CD4-positive, alpha-beta T cell treated with Interleukin-4 for 1 hour (primary cell): ENCODE measurements around the gene SLFNL1.

Experiments
- DNase-seq, 2 donors: peaks; one replicate each; pipeline ENCODE4 v3.0.0-alpha.2; 2020 to 2022

The SLFNL1 gene

GRCh38 chr1:41021526-41022308 lies at the start of gene SLFNL1:
TSS of gene SLFNL1 (minus strand) at chr1:41021725. CDS start at chr1:41020660, 1,065 bp downstream.
- DNase-seq: no peak

GRCh38 chr1:41056907-41057306 lies 35.4 kb upstream of the SLFNL1 start:
- DNase-seq: no peak

- no peak for DNase-seq
Measured at GRCh38 chr1:41053316-41053715, 31.8 kb upstream of the SLFNL1 start.

DNA sequence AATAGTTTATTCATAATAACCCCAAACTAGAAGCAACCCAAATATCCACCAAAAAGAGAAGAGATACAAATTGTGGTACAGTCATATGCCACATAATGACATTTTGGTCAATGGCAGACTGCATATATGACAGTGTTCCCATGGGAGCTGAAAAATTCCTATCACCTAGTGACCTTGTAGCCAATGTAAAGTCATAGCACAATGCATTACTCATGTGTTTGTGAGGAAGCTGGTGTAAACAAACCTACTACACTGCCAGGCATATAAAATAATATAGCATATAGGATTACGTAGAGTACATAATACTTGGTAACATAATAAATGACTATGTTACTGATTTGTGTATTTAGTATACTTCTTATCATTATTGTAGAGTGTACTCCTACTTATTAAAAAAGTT lies 29.5 kb upstream of the SLFNL1 start:
- no peak for DNase-seq

GRCh38 chr1:41048540-41048939 lies 27.0 kb upstream of the SLFNL1 start:
- DNase-seq: no peak

DNA sequence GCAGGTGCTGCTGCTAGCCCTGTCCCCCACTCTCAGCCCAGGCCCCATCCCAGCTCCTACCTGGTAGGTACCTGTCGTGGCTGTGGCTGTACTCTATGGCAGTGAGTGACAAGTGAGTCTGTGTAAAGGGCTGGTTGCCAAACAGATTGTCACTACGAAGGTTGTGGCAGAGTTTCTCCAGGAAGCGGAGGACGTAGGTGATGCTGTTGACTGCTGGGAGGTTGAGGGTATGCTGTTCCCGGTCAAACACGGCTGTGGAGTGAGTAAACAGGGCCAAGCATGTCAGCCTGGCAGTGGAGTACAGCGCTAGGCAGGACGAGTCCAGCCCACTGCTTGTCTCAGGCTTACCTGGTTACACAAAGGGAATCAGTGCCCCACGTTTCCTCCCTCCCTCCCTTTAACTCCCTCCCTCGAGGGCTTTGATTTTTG lies 24.8 kb upstream of the SLFNL1 start:
- DNase-seq: no peak

GRCh38 chr1:41045740-41046139 lies 24.2 kb upstream of the SLFNL1 start:
- DNase-seq: no peak

DNA sequence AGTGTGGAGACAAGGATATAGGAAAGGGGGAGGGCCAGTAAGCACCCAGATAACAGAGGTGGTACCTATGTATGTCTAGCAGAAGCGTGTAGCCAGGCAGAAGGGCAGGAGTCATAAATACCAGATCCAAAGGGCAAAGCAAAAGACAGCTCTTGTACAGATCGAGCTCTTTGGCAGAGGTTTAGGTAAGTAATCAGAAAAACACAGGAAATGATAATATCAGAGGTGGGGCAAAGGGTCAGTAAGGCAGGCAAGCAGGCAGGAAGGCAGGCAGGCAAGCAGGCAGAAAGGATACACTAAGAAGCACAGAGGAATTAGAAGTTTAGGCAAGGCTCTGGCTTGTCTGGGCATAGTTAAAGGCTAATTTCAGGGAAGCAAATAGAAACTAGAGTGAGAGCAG lies 22.7 kb upstream of the SLFNL1 start:
- DNase-seq: peak in 1 of 2 donors; percentile 3

DNA sequence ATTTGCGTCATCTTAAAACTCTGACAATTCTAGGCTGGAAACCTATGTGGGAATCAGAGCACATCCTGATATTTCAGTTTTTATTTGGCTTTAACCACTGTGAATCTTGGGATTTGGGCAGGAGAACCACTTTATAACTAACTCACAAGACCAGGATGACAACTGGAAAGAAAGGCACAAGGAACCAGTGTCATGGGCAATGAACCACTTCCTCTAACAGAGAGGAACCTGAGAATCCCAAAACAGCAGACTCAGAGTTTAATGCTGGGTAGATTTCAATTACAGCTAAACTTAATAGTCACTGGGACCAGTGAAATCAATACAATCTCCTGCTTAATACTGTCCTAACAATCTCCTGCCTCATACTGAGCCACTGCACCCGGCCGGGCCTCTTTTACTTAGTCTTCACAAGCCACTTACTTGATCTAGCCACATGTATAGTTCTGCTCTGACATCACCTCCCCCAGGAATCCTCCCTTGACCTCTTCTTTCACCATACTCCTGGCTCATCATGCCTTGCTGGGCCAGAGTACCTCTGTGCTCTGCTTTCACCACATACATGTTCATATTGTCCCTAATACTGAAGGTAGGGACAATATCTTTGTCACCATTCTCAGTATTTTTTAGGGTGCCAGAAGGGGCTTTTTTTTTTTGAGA lies 20.2 kb upstream of the SLFNL1 start:
- DNase-seq: no peak

GRCh38 chr1:41038110-41038509 lies 16.6 kb upstream of the SLFNL1 start:
- no peak for DNase-seq

DNA sequence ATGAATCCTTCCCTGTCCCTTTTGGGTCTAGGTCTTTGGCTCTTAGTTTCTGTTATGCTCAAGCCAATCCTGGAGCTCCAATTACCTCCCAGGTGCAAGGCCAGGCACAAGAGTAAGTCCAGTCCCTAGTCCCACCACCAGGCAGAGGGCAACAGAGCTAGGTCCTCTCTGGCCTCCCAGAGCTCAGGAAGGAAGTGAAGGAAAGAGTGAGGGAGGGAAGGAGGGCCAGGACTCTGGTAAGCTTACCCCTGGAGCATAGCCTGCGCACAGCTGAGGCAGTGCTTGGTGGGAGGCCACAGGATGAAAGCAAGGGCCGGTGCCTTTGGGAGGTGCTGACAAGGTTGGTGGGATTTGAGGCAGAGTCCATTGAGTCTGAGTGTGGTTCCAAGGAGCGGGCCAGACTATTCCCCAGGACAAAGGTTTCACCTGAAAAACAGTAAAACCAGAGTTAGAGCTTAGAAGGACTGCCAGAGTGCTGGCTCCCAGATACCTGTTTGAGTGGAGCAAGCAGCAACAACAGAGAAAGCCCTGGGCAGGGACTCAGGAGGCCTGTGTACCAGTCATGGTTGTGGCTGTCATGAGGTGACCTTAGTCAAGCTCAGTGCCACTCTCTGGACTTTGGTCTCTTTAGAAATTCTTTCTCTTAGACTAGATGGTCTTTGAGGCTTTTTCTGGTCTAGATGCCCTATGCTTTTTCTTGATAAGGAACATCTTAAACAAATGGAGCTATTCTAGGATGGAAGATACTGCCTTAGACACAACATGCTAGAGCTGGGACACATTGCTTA lies 15.8 kb upstream of the SLFNL1 start:
- no peak for DNase-seq

GRCh38 chr1:41033272-41033671 lies 11.7 kb upstream of the SLFNL1 start:
- DNase-seq: no peak

GRCh38 chr1:41032147-41032546 lies 10.6 kb upstream of the SLFNL1 start:
- DNase-seq: no peak

GRCh38 chr1:41030872-41031616 lies 9.5 kb upstream of the SLFNL1 start:
- no peak for DNase-seq

DNA sequence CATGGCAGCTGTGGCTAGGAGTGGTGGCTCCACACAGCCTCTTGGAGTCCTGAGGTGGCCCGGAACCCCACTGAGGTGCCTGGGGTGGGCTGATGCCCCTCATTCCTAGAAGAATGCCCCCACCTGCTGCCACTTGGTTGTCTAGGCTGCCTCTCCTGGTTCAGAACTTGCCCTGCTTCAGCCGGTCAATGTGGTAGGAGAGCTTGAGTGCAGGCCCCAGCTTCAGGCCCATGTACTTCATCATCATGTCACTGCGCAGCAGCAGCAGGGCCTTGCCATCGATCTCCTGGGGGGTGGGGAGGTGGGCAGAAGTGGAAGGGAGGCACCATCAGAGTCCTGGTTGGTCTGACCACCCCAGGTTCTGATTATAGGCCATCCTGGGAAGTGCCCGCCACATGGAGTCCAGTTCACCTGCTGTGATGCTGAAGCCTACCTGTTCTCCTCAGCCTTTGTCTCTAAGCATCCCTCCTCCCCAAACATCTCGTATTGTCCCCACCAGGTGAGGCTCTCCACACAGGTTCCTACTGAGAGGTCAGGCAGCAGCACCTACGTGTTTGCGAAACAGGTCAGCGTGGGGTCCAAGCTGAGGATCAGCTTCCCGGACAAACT lies 6.6 kb upstream of the SLFNL1 start:
- no peak for DNase-seq

DNA sequence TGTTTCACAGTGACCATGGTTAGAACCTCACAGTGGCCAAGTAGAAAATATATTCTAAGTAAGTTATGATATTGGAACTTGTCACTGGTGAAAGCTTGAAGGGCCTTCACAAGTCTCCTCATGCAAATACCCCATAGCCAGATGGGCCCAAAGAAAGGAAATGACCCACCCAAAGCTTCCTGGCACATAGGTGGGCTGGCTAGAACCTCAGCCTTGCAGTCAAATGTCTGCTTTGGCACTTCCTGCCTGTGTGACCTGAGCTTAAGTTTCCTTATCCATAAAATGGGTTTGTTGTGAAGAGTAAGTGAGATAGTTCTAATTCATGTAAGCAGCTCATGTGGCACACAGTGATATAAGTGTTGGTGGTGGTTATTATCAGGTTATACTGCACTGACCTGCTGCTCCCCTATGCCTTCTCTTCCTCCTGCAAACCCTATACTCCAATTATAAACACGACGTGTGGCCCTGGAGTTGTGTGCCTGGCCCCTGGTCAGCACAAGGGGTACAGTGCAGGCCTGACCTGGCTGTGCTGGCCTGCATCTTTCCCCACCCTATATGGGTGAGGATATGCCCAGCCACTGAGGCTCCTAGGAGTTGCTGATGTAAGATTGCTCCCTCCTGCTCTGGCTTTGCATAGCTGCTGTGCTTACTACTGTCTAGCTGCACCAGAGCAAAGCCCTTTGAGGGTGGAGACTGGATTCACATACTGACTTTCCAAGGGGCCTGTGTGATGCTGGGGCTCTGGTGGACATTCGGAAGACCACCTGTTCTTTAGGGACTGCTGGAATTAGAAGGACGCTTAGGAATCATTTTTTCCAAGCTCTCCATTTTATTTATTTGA lies 4.7 kb upstream of the SLFNL1 start:
- DNase-seq: no peak

DNA sequence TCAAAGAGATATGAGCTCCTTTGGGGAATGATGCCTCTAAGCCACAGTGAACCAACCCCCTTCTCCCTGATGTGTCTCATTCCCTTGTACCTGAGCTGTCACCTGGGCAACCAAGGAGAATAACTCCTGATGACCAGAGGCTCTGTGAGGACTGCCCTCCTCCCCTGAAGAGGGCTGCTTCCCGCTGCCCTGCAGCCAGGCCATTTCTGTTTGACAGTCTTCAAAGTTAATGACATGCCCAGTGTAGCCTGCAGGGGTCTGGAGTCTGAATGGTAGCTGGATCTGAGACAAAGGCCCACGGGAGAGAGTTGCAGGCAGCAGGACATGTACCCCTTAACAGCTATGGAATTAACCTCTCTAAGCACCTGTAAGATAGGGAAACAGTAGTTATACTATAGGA lies 3.4 kb upstream of the SLFNL1 start:
- no peak for DNase-seq

DNA sequence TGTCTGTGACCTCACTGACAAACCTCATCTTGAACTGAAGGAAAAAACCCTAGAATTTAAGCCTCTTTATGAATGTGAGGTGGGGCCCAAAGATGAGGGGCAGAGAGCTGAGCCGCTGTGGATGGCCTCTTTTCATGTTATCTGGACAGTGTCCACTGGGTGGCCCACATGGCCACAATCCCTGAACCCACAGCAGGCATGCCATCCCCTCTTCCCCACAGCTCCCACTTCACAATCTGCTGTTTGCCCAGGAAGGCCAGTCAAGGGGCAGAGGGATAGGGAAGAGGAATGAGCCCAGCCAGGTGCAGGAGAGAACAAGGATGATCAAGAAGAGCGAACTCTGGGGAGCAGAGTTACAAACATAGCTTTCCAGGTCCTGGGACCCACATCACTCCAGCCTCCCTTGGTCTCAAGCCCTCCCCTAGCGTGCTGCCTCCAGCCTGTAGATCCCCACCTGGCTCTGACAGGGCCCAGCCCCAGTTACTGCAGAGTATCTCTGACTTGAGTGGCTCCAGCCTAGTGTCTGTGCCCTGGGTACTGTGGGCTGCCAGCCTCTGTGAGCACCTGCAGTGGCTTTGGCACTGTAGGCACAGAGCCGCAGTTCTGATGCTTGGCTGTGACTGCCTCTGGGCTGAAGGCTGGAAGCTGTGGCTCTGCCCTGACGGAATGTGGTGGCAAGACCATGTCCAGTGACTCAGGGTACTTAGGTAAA lies 1.9 kb upstream of the SLFNL1 start:
- DNase-seq: no peak

GRCh38 chr1:41022424-41022823 lies 899 bp upstream of the SLFNL1 start:
- no peak for DNase-seq

GRCh38 chr1:41020654-41021053 lies 871 bp downstream of the SLFNL1 start:
- no peak for DNase-seq

DNA sequence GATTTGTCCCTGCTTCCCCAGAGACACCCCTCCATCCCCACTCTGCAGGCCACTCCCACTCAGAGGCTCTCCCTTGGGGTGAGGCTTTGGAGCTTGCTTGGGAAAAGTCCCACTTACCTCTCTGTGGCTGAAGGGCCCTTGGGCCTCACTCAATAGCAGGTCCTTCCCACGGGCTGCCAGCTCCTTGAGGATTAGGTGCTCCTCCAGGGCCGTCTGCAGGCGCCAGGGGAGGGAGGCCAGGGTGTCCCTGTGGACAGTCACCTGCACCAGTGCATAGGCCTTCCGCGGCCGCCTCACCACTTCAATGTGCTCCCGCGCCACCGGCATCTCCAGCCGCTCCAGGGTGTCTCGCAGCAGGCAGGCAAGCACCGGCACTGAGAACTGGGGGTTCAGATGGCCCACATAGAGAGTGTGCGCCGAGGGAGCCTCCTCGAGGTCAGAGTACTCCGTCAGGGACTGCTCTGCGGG lies 1.4 kb downstream of the SLFNL1 start:
- DNase-seq: no peak
